AG04450 (cell line): ENCODE measurements around the gene HSPG2. TPM values are rescaled to one million over a fixed set of nuclear protein-coding genes. Genes with fewer than 3 reads are reported as not detected.

Source experiments
- CTCF ChIA-PET: fragments of 300-600, 350-600 bp; formaldehyde crosslinking; extraction: SDS; loops from one replicate; lab custom pipeline; 2022; ENCODE audit warnings: antibody characterized with exemption, inconsistent platforms; lab: Charles Lee
- POLR2A ChIA-PET: fragments of 350-600 bp; formaldehyde crosslinking; extraction: SDS; loops from one replicate; lab custom pipeline; 2021; ENCODE audit warnings: antibody characterized with exemption, inconsistent platforms; lab: Yijun Ruan, JAX
- DNase-seq: peaks from one replicate; pipeline ENCODE4 v3.0.0-alpha.2; 2011; ENCODE audit warnings: low read depth, low spot score
- H3K27ac ChIP-seq: one replicate; pipeline ENCODE4 v1.5.1; 2012; ENCODE audit warnings: low read depth, low read length, control low read depth
- H3K27me3 ChIP-seq: one replicate; pipeline ENCODE4 v1.6.0; 2012; ENCODE audit warnings: low read length; ENCODE audit not compliant: control insufficient read depth, insufficient read depth
- H3K4me3 ChIP-seq: 2 replicates; pipeline ENCODE4 v1.5.1; 2011; ENCODE audit warnings: mild to moderate bottlenecking, low read depth, low read length, control low read depth
- H3K9me3 ChIP-seq: 2 replicates; pipeline ENCODE4 v1.5.1; 2012; ENCODE audit warnings: low read length; ENCODE audit not compliant: control insufficient read depth, insufficient read depth
- CTCF ChIP-seq: IDR thresholded peaks from 2 replicates; pipeline ENCODE4 v1.5.1; 2011; ENCODE audit warnings: low read depth, low read length, control low read depth, inconsistent platforms
- polyA plus RNA-seq: library from polyadenylated mRNA; depleted of rRNA; stranded (reverse); fragments of >200 nt; gene quantifications from 2 replicates; pipeline ENCODE4 v1.2.3, GENCODE V29; 2011

The HSPG2 gene
- polyA plus RNA-seq, 1 experiment, result 9.7 TPM

DNA sequence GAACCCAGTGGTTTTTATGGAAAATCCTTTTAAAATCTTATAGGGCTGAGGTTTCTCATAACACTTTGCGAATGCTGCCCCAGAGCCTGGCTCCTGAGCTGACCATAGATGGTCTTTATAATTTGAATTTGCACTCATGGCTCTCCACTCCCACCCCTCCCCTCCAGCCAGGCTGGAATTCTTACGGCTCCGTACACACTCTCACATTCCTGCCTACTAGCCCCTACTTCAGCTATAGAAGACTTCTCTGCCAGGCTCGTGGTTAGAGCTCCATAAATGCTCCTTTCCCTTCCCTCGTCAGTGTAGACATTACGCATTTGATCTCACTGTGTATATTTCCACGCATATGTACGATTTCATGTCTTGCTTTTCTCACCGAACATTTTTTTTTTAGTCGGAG lies 5.4 kb upstream of the HSPG2 start:
- H3K27me3 ChIP-seq, result no peaks in the 10 kb centered on the region
- H3K4me3 ChIP-seq, result no peak overlapping the region
- H3K27ac ChIP-seq, result no peak overlapping the region
- no peak for DNase-seq
- CTCF ChIA-PET, result interaction anchor here (0.8 to 0.9 kb wide), 2 partner anchors 21 to 239 kb away, joined by 4 to 7 read pairs; no protein-coding TSS in a partner anchor
- no peaks in the 10 kb centered on the region for H3K9me3 ChIP-seq
- POLR2A ChIA-PET, result interaction anchor here (1.1 kb wide), 1 partner anchor 11 kb away, joined by 5 read pairs; no protein-coding TSS in a partner anchor
- no peak for TF ChIP-seq CTCF

DNA sequence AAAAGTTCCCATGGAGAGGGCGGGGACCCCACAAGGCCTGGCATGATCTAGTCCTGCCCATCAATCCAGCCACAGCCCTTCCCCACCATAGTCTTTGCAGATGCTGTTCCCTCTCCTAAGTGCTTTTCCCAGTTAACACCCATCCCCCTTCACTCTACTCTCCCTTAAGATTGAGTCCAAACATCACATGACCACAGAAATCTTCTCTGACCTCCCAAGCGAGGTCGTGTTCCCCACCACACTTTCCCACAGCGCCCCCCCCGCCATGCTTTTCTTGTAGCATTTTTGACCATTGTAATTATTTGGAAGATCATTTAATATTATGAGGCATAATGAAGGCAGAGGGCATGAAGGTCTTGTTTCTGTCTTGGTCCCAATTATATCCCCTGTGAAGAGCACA lies 4.3 kb upstream of the HSPG2 start:
- Histone ChIP-seq H3K27me3 (no peaks in the 10 kb centered on the region), H3K27ac (no peak overlapping the region), H3K9me3 (no peaks in the 10 kb centered on the region), H3K4me3 (no peak overlapping the region)
- POLR2A ChIA-PET, result no interaction called here
- DNase-seq, result no peak
- no peak for TF ChIP-seq CTCF
- CTCF ChIA-PET, result no interaction called here

- Histone ChIP-seq H3K27me3 (no peaks in the 10 kb centered on the region), H3K9me3 (no peaks in the 10 kb centered on the region), H3K27ac (no peak overlapping the region), H3K4me3 (no peak overlapping the region)
- no peak for TF ChIP-seq CTCF
- DNase-seq, result no peak
- CTCF ChIA-PET, result interaction anchor here (0.9 to 1.8 kb wide), 5 partner anchors 9 to 23 kb away, joined by 4 to 8 read pairs (median 6); no protein-coding TSS in a partner anchor
- POLR2A ChIA-PET, result no interaction called here
Observed at GRCh38 chr1:21940492-21940891, 3.4 kb upstream of the HSPG2 start.

- ChIA-PET POLR2A (interaction anchor here (0.6 kb wide), 1 partner anchor 14 kb away, joined by 3 read pairs; no protein-coding TSS in a partner anchor), CTCF (interaction anchor here (0.6 to 1.8 kb wide), 11 partner anchors 9 to 267 kb away, joined by 3 to 8 read pairs (median 4); no protein-coding TSS in a partner anchor)
- peak overlapping the region; percentile 80 for H3K27ac ChIP-seq
- no peaks in the 10 kb centered on the region for H3K9me3 ChIP-seq
- peak; percentile 71 for TF ChIP-seq CTCF
- DNase-seq, result peak; percentile 85
- H3K27me3 ChIP-seq, result no peaks in the 10 kb centered on the region
- H3K4me3 ChIP-seq, result no peak overlapping the region
Observed at GRCh38 chr1:21939650-21940374, 2.7 kb upstream of the HSPG2 start.
